HG03354 (cell line): ENCODE data around the gene HOOK2.
A peak's percentile ranks its signal among the peaks of the same experiment; 100 is the strongest.
"Not testable (repeated sequence)": the region's sequence is repeated elsewhere in the genome, so short reads cannot be mapped to it uniquely, and the experiment has no call there.

Source experiments
- ATAC-seq: cut with Tn5 transposase; IDR thresholded peaks from one replicate; pipeline ENCODE4 v1.9.1; 2021; ENCODE audit warnings: mild to moderate bottlenecking; ENCODE audit not compliant: unreplicated experiment, poor library complexity, severe bottlenecking

The HOOK2 gene

GRCh38 chr19:12725612-12726011, 49.7 kb downstream of the HOOK2 start:
- not testable (repeated sequence) for ATAC-seq

- ATAC-seq = no peak
Observed at GRCh38 chr19:12723641-12724426, 51.5 kb downstream of the HOOK2 start, which contains the start of gene TNPO2. Gene TNPO2, minus strand, starts transcription at chr19:12723932. Its CDS starts 2,955 bp downstream, at chr19:12720977.

- ATAC-seq = no peak
Observed at GRCh38 chr19:12723381-12723640, 52.0 kb downstream of the HOOK2 start.

GRCh38 chr19:12722566-12723380, 52.6 kb downstream of the HOOK2 start:
- ATAC-seq = peak; percentile 79

GRCh38 chr19:12721656-12722565, 53.4 kb downstream of the HOOK2 start:
- ATAC-seq = peak; percentile 39

GRCh38 chr19:12720851-12721655, 54.3 kb downstream of the HOOK2 start:
- no peak for ATAC-seq

GRCh38 chr19:12720296-12720695, 55.1 kb downstream of the HOOK2 start:
- no peak for ATAC-seq

GRCh38 chr19:12715929-12716328, 59.4 kb downstream of the HOOK2 start:
- no peak for ATAC-seq

GRCh38 chr19:12715102-12715501, 60.2 kb downstream of the HOOK2 start:
- ATAC-seq = no peak

GRCh38 chr19:12713304-12713703, 62.0 kb downstream of the HOOK2 start:
- ATAC-seq = not testable (repeated sequence)
